Measurements from ENCODE around the gene AXIN1.
"Not testable (repeated sequence)": the region's sequence is repeated elsewhere in the genome, so short reads cannot be mapped to it uniquely, and the experiment has no call there.

AXIN1 gene

GRCh38 chr16:352547-353403, at the start of gene AXIN1:
AXIN1 (minus strand) TSS chr16:352723; CDS start chr16:347025, 5,698 bp downstream.
- peak; percentile 87 for DNase-seq (ENCODE audit: low spot score)

DNA sequence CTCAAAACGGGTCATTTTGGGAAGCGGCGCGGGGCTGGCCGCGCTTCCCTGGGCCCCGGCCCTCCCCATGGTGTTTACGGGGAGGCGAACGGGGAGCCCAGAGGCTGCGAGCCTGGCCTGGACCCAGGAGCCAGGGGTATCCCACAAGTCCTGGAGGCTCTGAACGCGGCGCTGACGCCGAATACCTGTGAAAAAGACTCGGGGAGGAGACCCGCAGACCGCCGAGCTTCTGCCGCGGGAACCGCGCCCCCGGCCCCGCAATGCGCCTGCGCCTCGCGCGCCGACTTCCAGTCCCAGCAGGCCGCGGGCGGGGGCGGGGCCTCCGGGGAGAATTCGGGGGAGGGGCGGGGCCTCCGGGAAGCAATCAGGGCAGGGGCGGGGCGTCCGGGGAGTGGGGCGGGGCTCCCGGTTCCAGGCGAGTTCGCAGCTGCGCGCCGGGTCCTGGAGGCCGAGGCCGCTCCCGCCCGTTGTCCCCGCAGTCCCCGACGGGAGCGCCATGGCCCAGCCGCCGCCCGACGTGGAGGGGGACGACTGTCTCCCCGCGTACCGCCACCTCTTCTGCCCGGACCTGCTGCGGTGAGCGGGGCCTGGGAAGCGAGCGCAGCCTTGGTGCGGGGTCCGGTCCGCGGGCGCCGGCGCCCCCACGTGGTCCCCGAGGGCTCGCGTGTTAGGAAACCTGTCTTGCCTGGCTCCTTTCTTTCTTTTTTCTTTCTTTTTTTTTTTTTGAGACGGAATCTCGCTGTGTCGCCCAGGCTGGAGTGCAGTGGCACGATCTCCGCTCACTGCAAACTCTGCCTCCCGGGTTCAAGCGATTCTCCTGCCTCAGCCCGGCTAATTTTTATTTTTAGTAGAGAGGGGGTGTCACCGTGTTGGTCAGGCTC, 49.2 kb upstream of the AXIN1 start, which contains the start of gene DECR2:
DECR2 (plus strand) TSS at position 418 of the 881 bp plus-strand sequence; CDS start at position 497, 79 bp downstream.
- peak; percentile 92 for DNase-seq (ENCODE audit: low spot score)

DNA sequence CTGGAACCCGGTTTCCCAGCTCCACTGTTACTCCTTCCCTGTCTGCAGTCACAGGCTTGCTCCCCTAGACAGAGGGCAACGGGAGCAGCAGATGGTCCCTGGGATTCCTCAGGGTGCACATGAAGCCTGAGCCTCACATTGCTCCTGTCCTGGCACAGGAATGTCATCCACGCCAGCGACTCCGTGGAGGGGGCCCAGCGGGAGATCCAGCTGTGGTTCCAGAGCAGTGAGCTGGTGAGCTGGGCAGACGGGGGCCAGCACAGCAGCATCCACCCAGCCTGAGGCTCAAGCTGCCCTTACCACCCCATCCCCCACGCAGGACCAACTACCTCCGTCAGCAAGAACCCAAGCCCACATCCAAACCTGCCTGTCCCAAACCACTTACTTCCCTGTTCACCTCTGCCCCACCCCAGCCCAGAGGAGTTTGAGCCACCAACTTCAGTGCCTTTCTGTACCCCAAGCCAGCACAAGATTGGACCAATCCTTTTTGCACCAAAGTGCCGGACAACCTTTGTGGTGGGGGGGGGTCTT, 47.6 kb upstream of the AXIN1 start:
- no peak for DNase-seq (ENCODE audit: low spot score)

- no peak for DNase-seq (ENCODE audit: low spot score)
Measured at GRCh38 chr16:399340-400019, 47.0 kb upstream of the AXIN1 start.

DNA sequence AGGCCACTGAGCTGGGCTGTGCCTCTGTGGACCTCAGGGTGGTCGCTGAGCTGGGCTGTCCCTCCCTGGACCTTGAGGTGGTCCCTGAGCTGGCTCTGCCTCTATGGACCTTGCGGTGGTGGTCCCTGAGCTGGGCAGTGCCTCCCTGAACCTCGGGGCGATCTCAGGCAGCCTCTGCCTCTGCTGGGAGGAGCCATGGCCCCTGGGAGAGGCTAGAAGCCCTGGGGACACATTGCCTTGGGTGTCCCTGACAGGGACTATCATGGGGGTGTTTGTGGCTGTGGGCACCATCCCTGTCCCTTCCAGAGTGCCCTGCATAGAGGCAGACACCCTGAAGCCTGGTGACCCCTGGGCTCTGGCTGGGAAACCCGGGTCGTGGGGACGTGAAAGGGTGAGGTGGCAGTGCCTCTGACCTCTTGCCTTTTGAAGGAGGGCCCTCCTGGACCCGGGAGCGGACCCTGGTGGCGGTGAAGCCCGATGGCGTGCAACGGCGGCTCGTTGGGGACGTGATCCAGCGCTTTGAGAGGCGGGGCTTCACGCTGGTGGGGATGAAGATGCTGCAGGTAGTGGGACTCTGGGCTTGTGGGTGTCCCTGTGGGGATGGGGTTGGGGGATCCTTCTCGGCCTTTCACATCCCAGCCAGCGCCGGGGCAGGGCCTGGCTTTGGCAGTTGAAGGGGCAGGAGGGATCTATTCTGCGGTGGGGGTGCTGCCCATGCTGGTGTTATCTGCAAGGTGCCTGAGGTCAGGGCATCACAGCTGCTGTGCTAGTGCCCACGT, 46.2 kb upstream of the AXIN1 start:
- no peak for DNase-seq (ENCODE audit: low spot score)

DNA sequence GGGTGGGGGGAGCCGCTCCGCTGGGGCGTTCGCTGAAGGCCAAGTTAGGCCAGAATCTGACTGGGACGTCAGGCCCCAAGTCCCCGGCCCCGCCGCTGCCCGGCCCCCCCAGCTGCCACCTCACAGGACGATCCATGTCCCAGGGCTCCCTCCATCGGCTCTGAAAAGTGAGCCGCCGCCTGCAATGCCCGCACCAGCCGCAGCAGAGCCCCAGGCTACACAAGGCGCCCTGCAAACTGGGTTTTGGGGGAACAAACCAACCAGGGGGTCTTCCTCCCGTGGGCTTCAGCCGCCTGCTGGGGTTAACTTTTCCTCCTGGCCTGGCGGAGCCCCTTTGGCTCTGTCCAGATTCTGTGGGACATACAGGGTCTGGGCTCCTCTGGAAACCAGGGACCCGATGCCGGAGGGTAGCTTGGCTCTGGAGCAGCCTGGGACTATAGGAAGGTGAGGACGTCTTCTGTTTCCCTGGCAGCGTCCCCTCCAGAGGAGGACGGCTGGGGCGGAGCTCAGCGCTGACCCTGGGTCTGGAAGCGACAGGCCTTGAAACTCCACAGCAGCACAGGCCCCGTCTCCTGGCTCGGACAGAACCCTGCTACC, 45.3 kb upstream of the AXIN1 start:
- DNase-seq (ENCODE audit: low spot score) = no peak

- no peak for DNase-seq (ENCODE audit: low spot score)
Measured at GRCh38 chr16:397135-397661, 44.7 kb upstream of the AXIN1 start, which contains the start of gene NME4. NME4 (plus strand) TSS chr16:397199; CDS start chr16:397223, 24 bp downstream.

- DNase-seq (ENCODE audit: low spot score) = no peak
Measured at GRCh38 chr16:396605-397004, 44.1 kb upstream of the AXIN1 start.

DNA sequence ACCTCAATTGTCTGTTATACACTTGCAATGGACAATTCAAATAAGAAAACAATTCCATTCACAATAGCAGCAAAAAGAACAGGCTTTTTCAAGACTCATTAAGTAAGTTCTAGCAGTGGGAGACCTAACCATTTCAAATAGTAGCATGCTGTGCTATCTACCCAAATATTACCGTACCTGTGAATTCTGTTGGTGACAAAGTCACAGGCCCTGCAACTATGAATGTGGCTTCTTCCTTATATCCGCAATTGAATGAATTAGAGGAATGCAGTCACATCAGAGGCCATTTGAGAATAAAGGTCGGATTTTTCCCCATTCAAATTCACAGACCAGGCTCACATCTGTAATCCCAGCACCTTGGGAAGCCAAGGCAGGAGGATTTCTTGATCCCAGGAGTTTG, 43.7 kb upstream of the AXIN1 start:
- DNase-seq (ENCODE audit: low spot score) = peak; percentile 69

GRCh38 chr16:392450-393030, 40.0 kb upstream of the AXIN1 start:
- DNase-seq (ENCODE audit: low spot score) = no peak

DNA sequence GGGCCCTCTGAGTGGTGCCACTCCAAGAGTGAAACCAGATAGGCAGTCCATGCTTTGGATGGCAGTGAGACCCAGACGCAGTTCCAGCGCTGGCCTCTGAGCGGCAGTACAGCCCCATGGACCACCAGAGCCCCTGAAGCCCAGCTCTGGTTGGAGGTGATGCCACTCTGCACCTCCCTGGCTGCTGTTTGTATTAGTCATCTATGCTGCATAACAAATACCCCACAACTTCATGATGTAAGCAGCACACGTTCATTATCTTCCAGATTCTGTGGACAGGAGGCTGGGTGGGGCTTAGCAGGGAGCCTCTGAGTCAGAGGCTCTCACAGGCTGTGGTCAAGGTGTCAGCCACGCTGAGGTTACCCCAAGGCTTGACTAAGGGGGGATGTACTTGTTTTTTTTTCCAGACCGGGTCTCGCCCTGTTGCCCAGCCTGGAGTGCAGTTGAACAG, 39.4 kb upstream of the AXIN1 start:
- no peak for DNase-seq (ENCODE audit: low spot score)

DNA sequence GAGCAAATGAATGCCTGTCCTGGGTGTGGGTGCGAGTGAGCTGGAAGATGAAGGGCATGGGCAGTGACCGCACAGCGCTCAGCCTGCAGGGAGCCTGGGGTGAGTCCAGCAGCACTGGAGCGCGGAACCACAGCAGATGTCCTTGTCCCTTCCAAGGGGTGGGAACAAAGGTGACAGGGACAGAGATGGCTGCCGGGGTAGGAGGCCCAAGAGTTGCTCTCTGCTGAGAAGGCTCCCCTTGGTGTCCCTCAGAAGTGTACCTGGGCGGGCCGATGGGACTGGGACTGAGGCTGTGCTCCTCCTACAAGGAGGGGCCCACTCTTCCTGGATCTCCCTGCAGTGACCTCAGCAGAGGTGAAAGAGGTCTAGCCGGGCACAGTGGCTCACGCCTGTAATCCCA, 36.8 kb upstream of the AXIN1 start:
- no peak for DNase-seq (ENCODE audit: low spot score)

GRCh38 chr16:387761-388666, 35.5 kb upstream of the AXIN1 start:
- DNase-seq (ENCODE audit: low spot score) = not testable (repeated sequence)

GRCh38 chr16:386641-387156, 34.2 kb upstream of the AXIN1 start:
- peak; percentile 81 for DNase-seq (ENCODE audit: low spot score)

- DNase-seq (ENCODE audit: low spot score) = no peak
Measured at GRCh38 chr16:383326-384051, 31.0 kb upstream of the AXIN1 start.

- peak; percentile 77 for DNase-seq (ENCODE audit: low spot score)
Measured at GRCh38 chr16:381789-382717, 29.5 kb upstream of the AXIN1 start, which contains the start of gene PGAP6. PGAP6 (minus strand) TSS chr16:381978; CDS start chr16:381821, 157 bp downstream.
